Stimulated activated CD4-positive, alpha-beta T cell treated with anti-CD3 and anti-CD28 coated beads, Interleukin-4, amount 100 ng/mL, for 4 hours (primary cell): ENCODE data around the gene BCL2L14.
"Not testable (repeated sequence)": the region's sequence is repeated elsewhere in the genome, so short reads cannot be mapped to it uniquely, and the experiment has no call there.

Experiments
- DNase-seq, 2 experiments: peaks; one replicate each; pipeline ENCODE4 v3.0.0-alpha.2; 2020

Gene BCL2L14

GRCh38 chr12:12110923-12111555 is 40.3 kb downstream of the BCL2L14 start:
- peak; percentile 8 to 35 for DNase-seq

- DNase-seq = no peak
Observed at GRCh38 chr12:12115514-12115913, 44.8 kb downstream of the BCL2L14 start.

GRCh38 chr12:12116677-12117076 is 45.9 kb downstream of the BCL2L14 start:
- DNase-seq = no peak

- no peak for DNase-seq
Observed at GRCh38 chr12:12121061-12121460, 50.3 kb downstream of the BCL2L14 start.

GRCh38 chr12:12123036-12123604 is 52.4 kb downstream of the BCL2L14 start:
- DNase-seq = no peak

- no peak for DNase-seq
Observed at GRCh38 chr12:12126551-12126950, 55.8 kb downstream of the BCL2L14 start.

- no peak for DNase-seq
Observed at GRCh38 chr12:12127304-12127703, 56.6 kb downstream of the BCL2L14 start.

GRCh38 chr12:12128670-12129069 is 57.9 kb downstream of the BCL2L14 start:
- no peak for DNase-seq

GRCh38 chr12:12133259-12133658 is 62.5 kb downstream of the BCL2L14 start:
- DNase-seq = no peak

GRCh38 chr12:12133785-12134184 is 63.0 kb downstream of the BCL2L14 start:
- no peak for DNase-seq

GRCh38 chr12:12138203-12139154 is 67.7 kb downstream of the BCL2L14 start:
- no peak for DNase-seq

- DNase-seq = no peak
Observed at GRCh38 chr12:12141000-12141399, 70.3 kb downstream of the BCL2L14 start.

- DNase-seq = not testable (repeated sequence)
Observed at GRCh38 chr12:12144531-12144930, 73.8 kb downstream of the BCL2L14 start.

- DNase-seq = no peak
Observed at GRCh38 chr12:12147111-12147510, 76.4 kb downstream of the BCL2L14 start.
